ENCODE results near the gene CDC42BPB.
"Not testable (repeated sequence)": the region's sequence is repeated elsewhere in the genome, so short reads cannot be mapped to it uniquely, and the experiment has no call there.

Gene CDC42BPB

DNA sequence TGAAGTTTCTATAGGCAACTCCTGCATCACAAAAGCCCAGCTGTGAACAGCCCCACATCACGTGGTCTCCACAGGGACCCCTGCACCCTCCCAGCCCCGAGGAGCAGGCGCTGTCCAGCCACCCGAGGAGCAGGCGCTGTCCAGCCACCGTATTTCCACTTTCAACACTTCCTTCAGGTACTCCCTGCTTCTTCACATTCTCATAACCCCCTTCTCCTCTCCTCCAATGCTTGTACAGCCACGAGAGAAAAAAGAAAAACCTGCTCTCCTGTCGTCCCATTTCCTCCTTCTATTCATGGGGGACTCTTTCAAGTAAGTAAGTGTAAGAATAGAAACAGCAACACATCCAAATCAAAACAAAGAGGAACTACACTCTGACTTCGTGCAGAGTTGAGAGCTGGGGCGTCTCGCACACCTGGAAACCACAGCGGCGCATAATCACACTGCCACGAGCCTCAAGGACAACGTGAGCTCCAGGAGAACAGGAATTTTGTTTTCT is 11.9 kb downstream of the CDC42BPB start:
- no peak for DNase-seq

DNA sequence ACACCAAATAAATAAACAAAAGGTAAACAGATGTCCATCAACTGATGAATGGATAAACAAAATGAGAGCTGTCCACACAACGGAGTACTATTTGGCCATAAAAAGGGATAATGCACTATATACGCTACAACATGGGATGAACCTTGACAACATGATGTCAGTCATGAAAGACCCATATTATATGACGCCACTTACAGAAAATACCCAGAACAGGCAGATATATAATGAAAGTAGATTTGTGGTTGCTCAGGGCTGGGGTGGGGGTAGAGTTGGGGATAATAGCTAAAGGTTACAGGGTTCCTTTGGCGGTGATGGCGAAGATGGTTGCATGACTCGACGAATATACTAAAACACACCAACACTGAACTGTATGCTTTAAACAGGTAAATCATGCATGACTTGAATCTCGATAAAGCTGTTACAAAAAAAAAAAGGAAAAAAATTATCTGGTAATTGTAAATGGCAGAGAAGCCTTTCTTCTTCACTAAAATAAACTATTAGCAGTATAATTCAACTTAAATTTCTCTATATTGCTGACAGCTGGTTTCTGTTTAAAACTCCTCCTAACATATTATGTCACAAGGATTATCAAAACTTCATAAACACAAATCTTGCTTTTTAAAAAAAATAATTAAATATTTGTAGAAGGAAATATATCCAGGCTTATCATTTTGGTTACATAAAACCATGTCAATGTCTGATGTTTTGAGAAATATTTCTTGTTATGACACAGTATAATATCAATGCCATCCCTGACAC is 13.9 kb downstream of the CDC42BPB start:
- DNase-seq, result no peak

DNA sequence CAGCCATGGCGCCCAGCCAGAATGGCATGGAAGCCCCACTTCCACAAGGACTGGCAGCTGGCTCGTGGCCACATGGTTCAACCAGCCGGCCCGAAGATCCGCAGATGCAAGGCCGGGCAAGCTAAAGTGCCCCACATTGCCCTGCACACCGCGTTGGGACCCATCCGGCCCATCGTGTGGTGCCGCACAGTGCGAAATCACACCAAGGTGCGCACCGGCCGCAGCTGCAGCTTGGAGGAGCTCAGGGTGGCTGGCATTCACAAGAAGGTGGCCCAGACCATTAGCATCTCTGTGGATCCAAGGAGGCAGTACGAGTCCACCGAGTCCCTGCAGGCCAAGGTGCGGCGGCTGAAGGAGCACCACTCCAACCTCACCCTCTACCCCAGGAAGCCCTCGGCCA is 15.9 kb downstream of the CDC42BPB start:
- DNase-seq, result no peak

DNA sequence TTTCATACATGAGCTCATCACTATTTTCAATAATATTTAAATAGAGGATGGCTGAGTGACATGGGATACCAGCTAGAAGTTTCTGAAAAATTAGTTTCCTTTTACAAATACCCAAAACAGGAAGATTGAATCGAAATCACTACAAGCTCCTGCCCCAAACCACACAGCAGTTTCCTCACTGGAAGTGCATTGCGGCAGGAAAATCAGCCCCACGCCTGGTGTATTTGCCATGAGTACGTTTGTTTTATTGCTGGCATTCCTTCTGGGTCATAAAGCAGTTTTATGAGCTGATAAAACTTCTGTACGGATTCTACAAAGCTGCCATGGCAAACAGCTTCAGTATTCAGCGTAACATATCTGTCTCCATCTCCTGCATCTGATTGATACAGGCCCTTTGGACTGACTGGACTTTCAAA is 23.7 kb downstream of the CDC42BPB start:
- no peak for DNase-seq

DNA sequence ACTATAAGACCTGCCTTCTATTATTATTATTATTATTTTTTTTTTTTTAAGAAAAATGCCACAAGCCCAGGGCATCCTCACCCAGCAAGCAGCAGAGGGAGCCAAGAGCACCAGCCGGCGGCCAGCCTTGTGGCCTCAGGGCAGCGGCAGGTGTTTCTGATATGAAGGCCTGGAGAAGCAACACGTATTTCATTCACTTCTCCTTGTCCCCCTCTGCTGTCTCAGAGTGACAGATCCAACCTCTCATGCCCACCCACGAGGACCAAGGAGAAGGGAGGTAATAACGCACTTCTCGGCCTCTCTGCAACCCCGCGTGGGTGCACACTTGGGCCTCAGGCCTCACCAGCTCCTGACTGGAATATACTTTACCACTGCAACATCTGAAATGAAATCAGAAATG is 25.4 kb downstream of the CDC42BPB start:
- DNase-seq, result peak; percentile 42

DNA sequence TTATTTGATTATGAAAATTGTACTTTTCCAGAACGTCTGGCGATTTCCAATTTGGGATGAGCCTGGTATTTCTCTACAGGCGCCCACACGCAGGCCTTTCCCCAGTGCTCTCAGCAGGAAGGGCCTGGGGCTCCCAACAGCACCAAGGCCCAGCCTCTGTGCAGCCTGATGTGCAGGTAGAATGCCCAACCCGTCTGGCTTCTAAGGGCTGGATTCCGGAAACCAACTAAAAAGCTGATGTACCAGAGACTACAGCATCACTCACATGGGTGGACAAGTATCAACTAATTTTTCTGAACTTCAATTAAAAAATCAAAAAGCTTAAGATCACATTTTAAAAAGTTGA is 25.8 kb downstream of the CDC42BPB start:
- no peak for DNase-seq

DNA sequence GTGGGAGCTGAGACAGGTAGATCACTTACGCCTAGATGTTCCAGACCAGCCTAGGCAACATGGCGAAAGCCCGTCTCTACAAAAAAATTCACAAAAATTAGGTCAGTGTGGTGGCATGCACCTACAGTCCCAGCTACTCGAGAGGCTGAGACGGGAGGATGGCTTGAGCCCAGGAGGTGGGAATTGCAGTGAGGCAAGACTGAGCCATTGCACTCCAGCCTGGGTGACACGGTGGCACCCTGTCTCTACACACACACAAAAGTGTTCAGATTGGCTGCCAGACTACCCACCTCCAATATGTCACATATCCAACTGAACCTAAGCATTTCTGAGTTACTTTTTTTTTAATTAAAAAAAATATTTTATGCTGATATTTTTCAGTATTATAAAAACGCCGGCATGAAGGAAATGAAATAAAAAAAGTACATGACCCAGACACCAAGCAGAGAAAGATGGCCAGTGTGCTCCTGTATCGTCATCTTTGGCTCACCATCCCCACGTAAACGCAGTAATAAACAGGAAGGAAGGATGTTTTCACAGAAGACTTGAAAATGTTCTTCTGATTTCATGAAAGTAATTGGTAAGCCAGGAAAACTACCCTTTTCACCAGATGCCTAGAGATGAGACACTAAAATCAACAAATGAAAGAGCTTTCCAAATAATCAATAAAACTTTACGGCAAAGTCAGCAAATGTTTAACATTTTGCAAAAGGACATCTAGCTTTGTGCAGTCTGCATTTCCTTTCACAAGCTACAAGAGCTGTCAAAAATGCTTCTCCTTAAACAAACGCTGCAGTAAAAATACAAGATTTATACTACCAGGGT is 26.4 kb downstream of the CDC42BPB start:
- no peak for DNase-seq

DNA sequence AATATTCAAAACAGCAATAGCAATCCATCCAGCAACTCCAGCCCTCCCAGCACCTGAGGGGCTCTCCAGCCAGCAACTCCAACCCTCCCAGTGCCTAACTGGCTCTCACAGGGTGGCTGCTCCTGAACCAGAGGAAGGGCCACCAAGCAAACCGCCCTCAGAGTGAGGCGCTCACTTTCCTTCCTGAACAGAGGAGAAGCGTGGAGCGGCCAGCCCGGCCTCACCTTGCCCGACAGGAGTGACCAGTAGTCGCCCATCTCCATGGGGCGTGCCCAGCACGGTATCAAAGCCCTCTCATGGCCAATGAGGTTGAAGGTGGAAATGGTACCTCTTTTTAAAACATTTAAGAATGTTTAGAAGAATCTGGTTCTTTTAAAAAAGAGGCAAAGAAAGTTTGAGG is 27.4 kb downstream of the CDC42BPB start:
- no peak for DNase-seq

DNA sequence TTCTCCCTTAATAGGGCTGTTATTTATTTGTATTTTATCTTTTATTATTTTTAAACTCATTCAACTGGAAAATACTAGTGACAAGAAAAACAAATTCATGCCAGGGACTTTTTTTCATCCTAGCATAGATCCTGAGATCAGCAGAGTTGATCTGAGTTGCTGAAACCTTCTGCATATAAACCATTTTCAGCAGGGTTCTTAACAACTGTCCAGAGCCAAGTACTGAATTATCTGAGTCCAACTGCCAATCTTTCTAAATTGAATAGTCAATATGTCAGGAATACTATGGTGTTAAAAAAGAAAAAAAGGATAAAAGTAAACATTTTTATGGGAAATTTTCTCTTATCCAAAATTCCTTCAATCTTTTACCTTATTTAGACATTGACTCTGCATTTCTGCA is 28.6 kb downstream of the CDC42BPB start:
- no peak for DNase-seq

DNA sequence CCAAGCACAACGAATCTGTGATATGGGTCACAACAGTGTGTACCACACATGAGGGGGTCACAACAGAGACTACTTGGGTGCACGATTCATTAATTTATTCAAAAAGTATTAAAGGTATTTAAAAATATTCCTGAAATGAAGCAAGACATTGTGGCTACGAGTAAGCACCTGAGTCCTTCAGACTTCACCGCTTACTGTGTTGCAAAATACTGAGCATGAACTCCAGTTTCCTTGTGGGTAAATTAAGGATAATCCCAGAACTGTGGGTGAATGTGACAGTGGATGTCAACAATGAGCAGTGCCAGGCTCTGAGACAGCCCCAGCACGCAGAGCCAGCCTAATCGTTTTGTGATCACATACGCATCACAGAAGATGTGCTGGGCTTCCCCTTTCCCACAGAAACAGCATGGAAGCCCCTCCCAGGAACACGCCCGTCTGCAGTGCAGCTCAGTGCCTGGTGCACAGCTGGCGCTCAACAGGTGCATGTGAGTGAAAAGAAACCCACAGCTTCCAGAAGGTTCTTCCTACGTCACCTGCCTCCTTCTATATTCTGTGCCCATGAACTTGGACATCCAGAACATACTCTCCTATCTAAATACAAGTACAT is 29.1 kb downstream of the CDC42BPB start:
- DNase-seq, result no peak

DNA sequence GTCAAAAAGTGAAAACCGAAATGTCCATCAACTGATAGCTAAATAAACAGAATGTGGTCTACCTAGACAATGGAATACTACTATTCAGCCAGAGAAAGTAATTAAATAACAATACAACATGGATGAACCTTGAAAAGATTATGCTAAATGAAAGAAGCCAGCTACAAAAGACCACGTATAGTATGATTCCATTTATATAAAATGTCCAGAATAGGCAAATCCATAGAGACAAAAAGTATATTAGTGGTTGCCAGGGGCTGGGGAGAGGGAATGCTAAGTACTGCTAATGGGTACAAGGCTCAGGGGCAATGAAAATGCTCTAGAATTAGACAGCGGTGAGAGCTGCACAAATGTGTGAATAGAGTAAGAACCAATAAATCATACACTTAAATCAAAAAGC is 29.9 kb downstream of the CDC42BPB start:
- no peak for DNase-seq

DNA sequence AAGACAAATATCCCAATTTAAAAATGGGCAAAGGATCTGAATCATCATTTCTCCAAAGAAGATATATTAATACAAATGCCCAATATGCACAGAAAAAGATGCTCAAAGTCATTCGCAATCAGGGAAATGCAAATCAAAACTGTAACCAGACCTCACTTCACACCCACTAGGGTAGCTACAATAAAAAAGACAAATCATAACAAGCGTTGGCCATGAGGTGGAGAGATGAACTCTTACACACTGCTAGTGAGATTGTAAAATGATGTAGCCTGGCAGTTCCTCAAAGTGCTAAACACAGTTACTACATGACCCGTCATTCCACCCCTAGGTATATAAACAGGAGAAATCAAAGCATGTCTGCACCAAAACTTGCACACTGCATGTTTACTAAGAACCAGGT is 30.4 kb downstream of the CDC42BPB start:
- DNase-seq, result no peak

DNA sequence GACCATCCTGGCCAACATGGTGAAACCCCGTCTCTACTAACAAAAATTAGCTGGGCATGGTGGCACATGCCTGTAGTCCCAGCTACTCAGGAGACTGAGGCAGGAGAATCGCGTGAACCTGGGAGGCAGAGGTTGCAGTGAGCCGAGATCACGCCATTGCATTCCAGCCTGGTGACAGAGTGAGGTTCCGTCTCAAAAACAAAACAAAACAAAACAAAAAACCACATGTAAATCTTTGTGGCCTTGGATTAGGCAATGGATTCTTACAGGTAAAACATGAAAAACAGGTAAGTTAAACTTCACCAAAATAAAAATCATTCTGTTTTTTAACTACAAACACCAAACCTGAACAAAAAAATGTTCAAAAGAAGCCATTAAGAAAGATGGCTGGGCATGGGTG is 31.2 kb downstream of the CDC42BPB start:
- not testable (repeated sequence) for DNase-seq

DNA sequence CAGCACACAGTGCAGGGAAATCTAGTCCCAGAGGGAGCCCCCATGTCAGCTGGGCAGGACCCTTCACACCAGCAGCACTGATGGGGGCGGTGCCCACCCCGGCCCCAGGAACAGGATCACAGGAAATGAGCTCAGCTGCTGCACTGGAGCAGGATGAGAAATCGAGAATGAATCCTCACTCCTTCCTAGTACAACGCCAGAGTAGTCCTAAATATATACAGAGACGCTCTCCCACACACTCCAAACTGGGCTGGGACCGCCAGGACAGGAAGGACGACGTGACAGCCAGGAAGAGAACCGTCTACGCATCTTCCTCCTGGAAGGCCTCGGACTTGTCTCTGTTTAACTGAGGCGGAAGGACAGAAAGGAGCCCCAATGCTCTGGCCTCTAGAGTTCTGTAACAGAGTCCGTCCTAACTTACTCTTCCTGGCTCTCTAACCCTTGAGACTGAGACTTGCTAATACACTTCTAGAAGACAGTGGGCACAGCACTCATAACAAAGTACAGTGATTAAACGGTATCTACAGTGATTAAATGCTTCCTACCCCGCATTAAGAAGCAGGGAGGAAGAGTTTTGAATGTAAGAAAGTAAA is 33.4 kb downstream of the CDC42BPB start:
- DNase-seq, result no peak

DNA sequence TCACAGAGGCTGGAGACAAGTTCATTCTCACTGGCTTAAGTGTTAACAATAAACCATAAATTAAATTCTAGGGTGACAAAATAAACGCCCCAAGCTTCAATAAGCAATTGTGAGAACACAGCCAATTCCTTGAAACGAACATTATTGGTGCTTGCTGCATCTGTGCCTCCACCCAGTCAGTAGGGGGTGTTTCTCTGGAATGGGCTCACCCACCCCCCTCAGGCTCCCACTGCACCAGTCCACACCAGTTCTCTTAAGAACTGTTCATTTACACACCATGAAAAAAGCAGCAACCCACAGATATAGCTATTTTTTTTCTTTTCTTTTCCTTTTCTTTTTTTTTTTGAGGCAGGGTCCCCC is 34.7 kb downstream of the CDC42BPB start:
- no peak for DNase-seq

DNA sequence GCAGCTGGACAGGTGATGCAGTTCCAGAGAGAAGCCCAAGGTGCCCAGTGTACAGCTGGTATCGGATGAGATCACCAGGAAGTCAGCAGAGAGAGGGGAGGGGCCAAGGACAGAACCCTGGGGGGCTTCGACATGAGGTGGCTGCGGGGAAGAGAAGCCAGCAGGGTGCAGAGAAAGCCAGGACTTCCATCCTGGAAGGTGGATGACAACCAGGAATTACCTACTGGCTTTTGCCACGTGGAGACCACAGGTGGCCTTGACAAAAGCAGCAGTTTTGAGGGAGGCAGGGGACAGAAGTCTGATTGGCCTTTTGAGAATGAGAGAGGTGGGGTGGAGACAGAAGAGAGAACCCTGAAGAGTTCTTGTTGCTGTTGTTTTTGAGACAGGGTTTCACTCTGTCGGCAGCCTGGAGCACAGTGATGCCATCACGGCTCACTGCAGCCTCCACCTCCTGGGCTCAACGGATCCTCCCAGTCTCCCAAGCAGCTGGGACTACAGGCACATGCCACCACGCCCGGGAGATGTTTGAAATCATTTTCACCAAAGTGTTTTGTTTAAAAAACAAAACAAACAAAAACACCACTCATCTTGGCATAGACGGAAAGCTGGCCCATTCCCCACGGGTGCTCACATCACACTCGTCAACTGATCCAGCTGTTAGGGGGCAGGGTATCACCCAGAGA is 35.2 kb downstream of the CDC42BPB start:
- DNase-seq, result no peak

DNA sequence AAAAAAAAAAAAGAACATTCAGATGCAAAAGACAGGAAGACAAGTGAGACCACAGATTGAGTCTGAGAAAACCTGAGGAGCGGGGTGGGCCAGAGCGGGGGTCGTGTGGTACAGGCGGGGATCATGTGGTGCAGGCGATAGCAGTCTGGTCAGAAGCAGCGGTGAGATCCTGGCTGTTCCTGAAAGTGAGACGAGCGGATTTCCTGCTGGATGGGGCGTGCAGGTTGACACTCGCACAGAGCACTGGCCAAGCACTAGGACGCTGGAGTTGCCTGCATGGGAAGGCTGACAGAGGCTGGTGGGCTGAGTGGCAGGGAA is 35.7 kb downstream of the CDC42BPB start:
- no peak for DNase-seq

DNA sequence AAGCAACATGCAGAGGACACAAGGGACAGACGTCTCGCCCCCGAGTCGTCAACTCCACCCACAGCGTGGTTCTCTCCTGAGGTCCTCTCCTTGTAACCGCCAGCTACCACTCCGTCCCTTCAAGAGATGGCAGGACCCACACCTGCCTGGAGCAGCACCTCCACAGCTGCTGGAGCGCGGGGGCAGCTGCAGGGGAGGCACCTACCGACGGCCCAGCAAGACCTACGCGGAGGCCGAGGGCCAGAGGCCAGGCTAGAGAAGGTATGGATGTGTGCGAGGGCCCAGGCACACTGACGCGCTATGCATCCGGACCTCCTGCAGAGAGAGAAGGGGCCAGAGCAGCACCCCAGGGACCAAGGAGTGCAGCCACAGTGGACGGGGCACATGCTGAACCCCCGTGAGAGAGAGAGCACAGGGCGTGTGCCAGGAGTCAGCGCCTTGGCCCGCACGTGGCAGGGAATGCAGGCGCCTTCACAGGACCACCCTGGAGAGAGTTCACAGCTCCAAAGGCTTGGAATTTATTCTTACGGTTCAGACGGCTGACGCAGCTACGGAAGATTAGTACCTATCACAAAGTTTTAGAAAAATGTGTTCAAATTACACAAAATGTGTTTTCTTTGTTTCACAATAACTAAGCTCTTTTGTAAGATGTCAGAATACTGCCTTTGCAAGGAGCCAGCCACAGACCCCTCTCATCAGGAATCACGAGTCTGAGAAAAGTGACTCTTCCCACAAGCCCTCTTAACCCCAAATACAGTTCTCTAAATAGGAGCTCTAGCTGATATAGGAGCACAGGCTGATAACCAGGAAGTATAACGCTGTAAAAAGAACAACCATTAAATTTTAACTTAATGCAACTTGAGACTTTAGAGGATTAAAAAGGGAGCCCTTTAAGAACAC is 36.8 kb downstream of the CDC42BPB start:
- DNase-seq, result no peak

DNA sequence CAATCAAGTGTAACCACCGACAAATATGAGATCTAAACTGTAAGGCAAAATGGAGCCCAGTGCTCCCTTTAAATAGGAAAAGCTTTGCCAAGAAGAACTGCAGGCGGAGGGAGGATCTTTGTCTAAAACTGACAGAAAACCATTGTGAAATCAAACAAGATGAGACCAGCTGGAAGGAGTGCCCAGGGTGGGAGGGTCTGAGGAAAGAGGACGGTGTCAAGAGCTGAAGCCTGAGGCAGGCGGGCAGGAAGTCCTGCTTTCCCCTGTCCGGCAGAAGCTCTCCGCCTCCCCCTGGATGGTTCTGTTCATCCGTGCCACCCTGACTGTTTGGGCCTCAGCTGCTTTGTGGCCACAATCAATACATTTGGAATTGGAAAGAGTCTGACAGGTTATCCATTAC is 37.5 kb downstream of the CDC42BPB start:
- no peak for DNase-seq

DNA sequence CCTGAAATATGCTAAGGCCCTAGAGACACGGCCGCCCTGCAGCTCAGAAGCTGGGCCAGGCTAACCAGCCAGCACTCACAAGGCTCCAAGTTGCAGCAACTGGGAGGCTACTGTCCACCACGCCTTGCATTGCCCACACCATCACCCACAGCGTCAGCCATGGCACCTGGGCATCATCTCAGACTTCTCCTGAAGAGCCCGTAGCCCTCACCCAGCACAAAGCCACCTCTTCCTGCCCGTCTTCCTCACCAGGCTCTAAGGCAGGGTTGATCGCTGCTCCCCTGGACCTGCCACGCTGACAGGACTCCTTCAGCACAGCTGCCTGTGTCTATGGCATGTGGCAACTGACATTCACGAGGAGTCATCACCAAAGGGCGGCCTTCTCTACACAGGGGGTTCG is 38.1 kb downstream of the CDC42BPB start:
- DNase-seq, result no peak

DNA sequence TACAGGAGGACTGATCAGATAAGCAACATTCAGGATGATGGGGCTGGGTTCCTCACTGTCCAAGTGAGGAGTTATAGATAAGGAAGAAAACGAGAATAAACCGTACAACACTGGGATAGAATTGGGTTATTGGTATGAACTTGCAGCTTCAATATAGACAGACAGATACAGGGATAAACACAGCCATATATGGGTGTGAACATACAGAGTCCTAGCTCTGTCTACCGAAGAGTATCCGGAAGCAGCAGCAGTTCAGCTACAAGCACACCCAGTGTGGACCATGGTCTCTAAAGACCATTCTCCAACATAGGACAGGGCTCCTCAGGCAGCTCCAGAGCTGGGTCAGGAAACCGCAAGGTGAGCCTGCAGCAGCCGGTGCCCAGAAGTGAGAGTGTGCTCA is 40.8 kb downstream of the CDC42BPB start:
- no peak for DNase-seq

DNA sequence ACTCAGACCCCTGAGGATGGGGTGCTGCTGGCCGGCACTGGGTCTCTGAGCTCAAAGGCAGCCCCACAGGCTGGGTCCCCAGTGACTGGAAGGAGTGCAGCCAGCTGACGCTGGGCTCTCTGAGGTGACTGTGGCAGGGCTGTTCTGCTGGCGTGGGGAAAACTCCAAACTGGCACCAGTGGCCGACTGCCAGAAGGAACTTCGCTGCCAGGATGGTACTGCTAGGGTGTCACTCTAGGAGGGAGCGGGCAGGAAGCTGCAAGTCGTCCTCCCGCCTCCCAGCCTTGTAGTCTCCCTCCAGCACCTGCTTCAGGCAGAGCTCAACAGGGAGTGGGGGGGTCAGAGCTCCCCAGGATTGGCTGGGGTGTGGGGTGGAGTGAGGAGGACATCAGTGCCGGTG is 41.3 kb downstream of the CDC42BPB start:
- no peak for DNase-seq

Data from hematopoietic multipotent progenitor cell treated with erythropoietin and hydrocortisone succinate and interleukin-3 and kit ligand, for 4 days (in vitro differentiated cells).